H1 (cell line): ENCODE results near the gene ANKS1B. TPM values are rescaled to one million over a fixed set of nuclear protein-coding genes. Genes with fewer than 3 reads are reported as not detected.

Experiments
- CTCF ChIA-PET: fragments of 300-600 bp; sonication (Branson Sonifier 250); formaldehyde crosslinking; loops from one replicate; lab custom pipeline; 2021; ENCODE audit not compliant: partially characterized antibody; lab: Charles Lee
- POLR2A ChIA-PET: fragments of 300-600 bp; sonication (Branson Sonifier 250); formaldehyde crosslinking; loops from one replicate; lab custom pipeline; 2021; ENCODE audit warnings: inconsistent platforms; ENCODE audit not compliant: partially characterized antibody; lab: Charles Lee
- DNase-seq, 2 experiments: peaks; one replicate each; pipeline versions ENCODE4 v3.0.0 to v3.0.0-alpha.2; 2010 to 2022; ENCODE audit warnings: low spot score in 2 of 2, low read depth in 1 of 2, mixed read lengths in 1 of 2
- FAIRE-seq: peaks from 2 replicates; lab custom pipeline; 2011; peaks lifted over from hg19 to GRCh38; lab: Jason Lieb, UNC
- H2AFZ ChIP-seq: 2 replicates; pipeline ENCODE4 v1.8.1; 2012; ENCODE audit warnings: low read length, inconsistent platforms
- H2AK5ac ChIP-seq: 2 replicates; pipeline ENCODE4 v1.6.1; 2013; ENCODE audit warnings: low read depth, low read length
- H2BK120ac ChIP-seq: replicated peaks from 2 replicates; pipeline ENCODE3; 2013; ENCODE audit warnings: low read depth, low read length, inconsistent platforms
- H2BK12ac ChIP-seq: 2 replicates; pipeline ENCODE4 v1.6.1; 2013; ENCODE audit warnings: low read depth, low read length
- H2BK15ac ChIP-seq: 2 replicates; pipeline ENCODE4 v1.6.1; 2013; ENCODE audit warnings: low read length
- H2BK20ac ChIP-seq: 2 replicates; pipeline ENCODE4 v1.6.1; 2013; ENCODE audit warnings: low read length
- H2BK5ac ChIP-seq: 2 replicates; pipeline ENCODE4 v1.6.1; 2013; ENCODE audit warnings: low read depth, low read length
- H3K14ac ChIP-seq: 2 replicates; pipeline ENCODE4 v1.6.1; 2013; ENCODE audit warnings: inconsistent platforms; ENCODE audit not compliant: insufficient read length
- H3K18ac ChIP-seq: 2 replicates; pipeline ENCODE4 v1.6.1; 2013; ENCODE audit warnings: low read length; ENCODE audit errors: extremely low read depth
- H3K23ac ChIP-seq: 2 replicates; pipeline ENCODE4 v1.6.1; 2013; ENCODE audit warnings: inconsistent platforms; ENCODE audit not compliant: insufficient read length
- H3K23me2 ChIP-seq: 2 replicates; pipeline ENCODE4 v1.6.1; 2013; ENCODE audit warnings: low read depth, low read length
- H3K27ac ChIP-seq: 2 replicates; pipeline ENCODE4 v1.6.1; 2011; ENCODE audit warnings: low read depth, low read length, inconsistent platforms
- H3K27me3 ChIP-seq, 4 experiments: replicated peaks in 1 of 4; 1 replicate in 1 of 4; 2 replicates in 3 of 4; pipeline versions ENCODE4 v1.6.1 to v1.8.1; 2011 to 2013; ENCODE audit warnings: low read length in 3 of 4, mild to moderate bottlenecking in 3 of 4, inconsistent platforms in 2 of 4, mixed read lengths in 2 of 4, moderate library complexity in 1 of 4; ENCODE audit not compliant: control insufficient read depth in 3 of 4, insufficient read depth in 3 of 4; ENCODE audit errors: extremely low read depth in 1 of 4
- H3K36me3 ChIP-seq, 4 experiments: 2 replicates each; pipeline versions ENCODE4 v1.6.1 to v1.8.1; 2011 to 2013; ENCODE audit warnings: mild to moderate bottlenecking in 4 of 4, low read length in 3 of 4, moderate library complexity in 2 of 4, control low read depth in 1 of 4, inconsistent platforms in 1 of 4; ENCODE audit not compliant: insufficient read depth in 4 of 4, control insufficient read depth in 2 of 4
- H3K4ac ChIP-seq: replicated peaks from 2 replicates; pipeline ENCODE3; 2013; ENCODE audit warnings: low read length, low read depth, mixed read lengths, inconsistent platforms; ENCODE audit not compliant: insufficient read length
- H3K4me1 ChIP-seq, 4 experiments: replicated peaks in 1 of 4; 1 replicate in 1 of 4; 2 replicates in 3 of 4; pipeline versions ENCODE4 v1.6.1 to v1.8.1; 2011 to 2013; ENCODE audit warnings: low read length in 3 of 4, inconsistent platforms in 2 of 4, mixed read lengths in 1 of 4; ENCODE audit not compliant: insufficient read depth in 4 of 4, control insufficient read depth in 3 of 4
- H3K4me2 ChIP-seq, 2 experiments: 2 replicates each; pipeline versions ENCODE4 v1.6.1 to v1.8.1; 2011 to 2013; ENCODE audit warnings: low read depth in 2 of 2, low read length in 2 of 2, control low read depth in 1 of 2, inconsistent platforms in 1 of 2, mild to moderate bottlenecking in 1 of 2; ENCODE audit not compliant: insufficient read depth in 1 of 2
- H3K4me3 ChIP-seq, 4 experiments: fragments of 200-600, 300-600 bp in 1 of 4; sonication (generic), shearing (Covaris generic), sonication (Bioruptor Twin) in 1 of 4; 2 replicates each; pipeline versions ENCODE4 v1.5.1 to v1.8.1; 2011 to 2016; ENCODE audit warnings: low read length in 4 of 4, low read depth in 3 of 4, control low read depth in 2 of 4, inconsistent platforms in 2 of 4, mild to moderate bottlenecking in 2 of 4, mixed read lengths in 1 of 4, moderate library complexity in 1 of 4; ENCODE audit not compliant: insufficient read depth in 2 of 4; ENCODE audit errors: extremely low read depth in 1 of 4
- H3K56ac ChIP-seq: replicated peaks from 2 replicates; pipeline ENCODE3; 2013; ENCODE audit warnings: low read depth, mild to moderate bottlenecking, mixed read lengths, low read length, inconsistent platforms; ENCODE audit not compliant: insufficient read length
- H3K79me1 ChIP-seq: 2 replicates; pipeline ENCODE4 v1.6.1; 2013; ENCODE audit warnings: low read depth, low read length, control low read depth
- H3K79me2 ChIP-seq, 2 experiments: 2 replicates each; pipeline versions ENCODE4 v1.6.1 to v1.8.1; 2012 to 2013; ENCODE audit warnings: low read length in 2 of 2, mild to moderate bottlenecking in 2 of 2, inconsistent platforms in 1 of 2; ENCODE audit not compliant: insufficient read depth in 2 of 2, control insufficient read depth in 1 of 2
- H3K9ac ChIP-seq, 4 experiments: replicated peaks in 1 of 4; 1 replicate in 1 of 4; 2 replicates in 3 of 4; pipeline versions ENCODE4 v1.6.1 to v1.8.1; 2011 to 2013; ENCODE audit warnings: low read depth in 3 of 4, low read length in 3 of 4, control low read depth in 2 of 4, mild to moderate bottlenecking in 2 of 4, moderate library complexity in 2 of 4, inconsistent platforms in 1 of 4; ENCODE audit errors: extremely low read depth in 1 of 4
- H3K9me3 ChIP-seq, 2 experiments: 2 replicates each; pipeline versions ENCODE4 v1.6.1 to v1.8.1; 2012 to 2013; ENCODE audit warnings: mild to moderate bottlenecking in 2 of 2, moderate library complexity in 2 of 2, control low read depth in 1 of 2, inconsistent platforms in 1 of 2, low read depth in 1 of 2, low read length in 1 of 2, mixed read lengths in 1 of 2; ENCODE audit not compliant: insufficient read depth in 2 of 2
- H4K20me1 ChIP-seq, 2 experiments: replicated peaks in 1 of 2; 2 replicates each; pipeline versions ENCODE3 to v1.8.1; 2011 to 2013; ENCODE audit warnings: inconsistent platforms in 2 of 2, low read length in 2 of 2, mild to moderate bottlenecking in 1 of 2; ENCODE audit not compliant: insufficient read depth in 2 of 2, control insufficient read depth in 1 of 2
- H4K5ac ChIP-seq: 2 replicates; pipeline ENCODE4 v1.6.1; 2013; ENCODE audit warnings: low read length, low read depth, mixed read lengths, inconsistent platforms; ENCODE audit not compliant: insufficient read length
- H4K8ac ChIP-seq: 2 replicates; pipeline ENCODE4 v1.8.0; 2013; ENCODE audit warnings: mild to moderate bottlenecking, moderate library complexity, low read length, inconsistent platforms; ENCODE audit not compliant: insufficient read depth; ENCODE audit errors: extremely low read depth
- H4K91ac ChIP-seq: replicated peaks from 2 replicates; pipeline ENCODE3; 2013; ENCODE audit warnings: low read length, mixed read lengths, inconsistent platforms; ENCODE audit not compliant: insufficient read length
- CBX5 ChIP-seq: fragments of 300-800, 300-1000 bp; sonication (generic); IDR thresholded peaks from 2 replicates; pipeline ENCODE4 v1.7.1; 2016; ENCODE audit warnings: antibody characterized with exemption, low read length, low read depth
- CTBP2 ChIP-seq: IDR thresholded peaks from 2 replicates; pipeline ENCODE4 v1.7.0; 2011; ENCODE audit warnings: borderline replicate concordance, mild to moderate bottlenecking, moderate library complexity, mixed read lengths, low read length; ENCODE audit not compliant: insufficient read depth, insufficient read length
- GABPA ChIP-seq: IDR thresholded peaks from 2 replicates; pipeline ENCODE4 v1.6.1; 2011; ENCODE audit warnings: mild to moderate bottlenecking, low read length, moderate library complexity, borderline replicate concordance; ENCODE audit not compliant: insufficient read depth
- POU5F1 ChIP-seq: IDR thresholded peaks from 2 replicates; pipeline ENCODE4 v1.6.1; 2011; ENCODE audit warnings: low read depth, mild to moderate bottlenecking, low read length, moderate library complexity
- SUZ12 ChIP-seq: fragments of 200-600 bp; sonication (generic); IDR thresholded peaks from 2 replicates; pipeline ENCODE4 v1.6.1; 2012; ENCODE audit warnings: mild to moderate bottlenecking, inconsistent platforms, low read length, moderate library complexity, mixed read lengths
- polyA plus RNA-seq, 7 experiments: library from polyadenylated mRNA; depleted of rRNA in 3 of 7; stranded (reverse) in 5 of 7; unstranded in 2 of 7; fragments of >200 nt in 5 of 7; fragments of 200-250 nt in 2 of 7; gene quantifications; 1 replicate in 5 of 7; 2 replicates in 1 of 7; 4 replicates in 1 of 7; pipeline versions ENCODE4 v1.2.1 to v1.2.3, GENCODE V29; 2011 to 2013; ENCODE audit warnings: missing spikeins in 2 of 7, mixed read lengths in 2 of 7
- total RNA-seq: library from RNA; stranded (reverse); fragmentation: NEBNext Ultra II Directional; extraction: Animal tissue kit (Norgen Biotek cat#: 25700); gene quantifications from 2 replicates; pipeline ENCODE4 v1.2.1, GENCODE V29; 2021

Gene ANKS1B
- total and polyA plus RNA-seq, 2 of the 8 experiments (the other 6 are each of a cell fraction or from before 2014, with no cell fraction given): 2.7 to 6.1 TPM

DNA sequence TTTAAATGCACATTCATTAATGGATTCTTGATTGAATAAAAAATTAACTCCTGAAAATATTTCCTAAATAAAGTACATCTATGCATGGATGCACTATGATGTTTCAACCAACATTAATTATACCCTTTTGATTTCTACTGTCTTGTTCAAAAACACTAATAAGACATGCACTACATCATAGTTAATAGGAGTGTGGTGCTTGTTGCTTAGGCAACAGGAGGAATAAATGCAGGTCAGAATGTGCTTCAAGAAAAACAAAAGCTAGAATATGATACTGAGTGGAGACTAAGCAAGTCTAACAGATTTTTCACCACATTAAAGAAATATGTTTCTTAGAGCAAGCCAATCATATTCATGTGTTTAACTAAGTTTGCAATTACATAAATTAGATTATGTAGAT, 833.0 kb downstream of the ANKS1B start:
- H3K27me3 ChIP-seq: no peaks in the 10 kb centered on the region
- H3K14ac ChIP-seq: no peak overlapping the region
- H4K91ac ChIP-seq: no peak overlapping the region
- no peak overlapping the region for H3K4ac ChIP-seq
- POLR2A ChIA-PET: no interaction called here
- H3K4me1 ChIP-seq: peaks cover 2 to 6% (median 5%) of the 10 kb centered on the region in 4 experiments; a peak in 3 of 7 replicates
- no peak overlapping the region for H3K4me2 ChIP-seq
- H3K23me2 ChIP-seq: no peaks in the 10 kb centered on the region
- no peak overlapping the region for H4K5ac ChIP-seq
- no peak overlapping the region for H2BK120ac ChIP-seq
- DNase-seq: no peak
- no peak overlapping the region for H2AFZ ChIP-seq
- no peak overlapping the region for H4K8ac ChIP-seq
- no peak overlapping the region for H3K4me3 ChIP-seq
- no peak overlapping the region for H3K56ac ChIP-seq
- no peak for FAIRE-seq
- no peak overlapping the region for H2BK15ac ChIP-seq
- CTCF ChIA-PET: no interaction called here
- H3K27ac ChIP-seq: no peak overlapping the region
- no peaks in the 10 kb centered on the region for H4K20me1 ChIP-seq
- no peaks in the 10 kb centered on the region for H3K9me3 ChIP-seq
- H2BK5ac ChIP-seq: no peak overlapping the region
- no peak overlapping the region for H3K9ac ChIP-seq
- no peaks in the 10 kb centered on the region for H3K79me1 ChIP-seq
- TF ChIP-seq CTBP2 (no peak), SUZ12 (no peak), GABPA (no peak), POU5F1 (no peak), CBX5 (no peak)
- TF ChIP-seq, all 59 proteins: peak for 0
- Histone ChIP-seq H2BK20ac (no peak overlapping the region), H3K36me3 (no peaks in the 10 kb centered on the region), H2BK12ac (no peak overlapping the region), H3K23ac (no peak overlapping the region), H3K79me2 (no peaks in the 10 kb centered on the region), H2AK5ac (no peak overlapping the region), H3K18ac (no peak overlapping the region)
